ENCODE data around the gene FCN1. TPM values are rescaled to one million over a fixed set of nuclear protein-coding genes. Genes with fewer than 3 reads are reported as not detected.
"Not testable (repeated sequence)": the region's sequence is repeated elsewhere in the genome, so short reads cannot be mapped to it uniquely, and the experiment has no call there.

The FCN1 gene
- total RNA-seq, 1 donor, result not detected

DNA sequence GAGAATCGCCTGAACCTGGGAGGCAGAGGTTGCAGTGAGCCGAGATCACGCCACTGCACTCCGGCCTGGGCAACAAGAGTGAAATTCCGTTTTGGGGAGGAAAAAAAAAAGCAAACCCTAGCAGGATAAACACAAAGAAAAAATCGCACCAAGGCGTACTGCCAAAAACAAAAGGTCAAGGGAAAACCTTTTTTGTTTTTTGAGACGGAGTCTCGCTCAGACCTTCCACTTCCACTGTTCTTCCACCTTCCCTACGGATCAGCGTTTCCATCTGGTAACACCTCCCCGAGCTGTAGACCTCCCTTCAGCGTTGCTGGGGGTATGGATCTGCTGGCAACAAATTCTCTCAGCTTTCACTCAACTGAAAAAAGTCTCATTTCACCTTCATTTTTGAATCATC is 57.2 kb downstream of the FCN1 start:
- Histone ChIP-seq H3K27me3 (ENCODE audit: insufficient read depth, low read length) (peaks cover 6% of the 10 kb centered on the region), H4K20me1 (ENCODE audit: insufficient read depth, low read length) (no peaks in the 10 kb centered on the region), H2AFZ (ENCODE audit: low read length) (no peak overlapping the region), H3K4me2 (ENCODE audit: insufficient read depth, low read length) (no peak overlapping the region), H3K36me3 (ENCODE audit: insufficient read depth, low read length) (no peaks in the 10 kb centered on the region), H3K27ac (ENCODE audit: low read depth, low read length) (no peak overlapping the region), H3K79me2 (ENCODE audit: insufficient read depth, low read length) (no peaks in the 10 kb centered on the region), H3K4me1 (ENCODE audit: insufficient read depth, low read length) (peaks cover 12% of the 10 kb centered on the region), H3K4me3 (ENCODE audit: insufficient read depth, low read length) (no peak overlapping the region), H3K9me3 (ENCODE audit: low read depth, low read length) (no peaks in the 10 kb centered on the region)
- TF ChIP-seq, protein P1, sequence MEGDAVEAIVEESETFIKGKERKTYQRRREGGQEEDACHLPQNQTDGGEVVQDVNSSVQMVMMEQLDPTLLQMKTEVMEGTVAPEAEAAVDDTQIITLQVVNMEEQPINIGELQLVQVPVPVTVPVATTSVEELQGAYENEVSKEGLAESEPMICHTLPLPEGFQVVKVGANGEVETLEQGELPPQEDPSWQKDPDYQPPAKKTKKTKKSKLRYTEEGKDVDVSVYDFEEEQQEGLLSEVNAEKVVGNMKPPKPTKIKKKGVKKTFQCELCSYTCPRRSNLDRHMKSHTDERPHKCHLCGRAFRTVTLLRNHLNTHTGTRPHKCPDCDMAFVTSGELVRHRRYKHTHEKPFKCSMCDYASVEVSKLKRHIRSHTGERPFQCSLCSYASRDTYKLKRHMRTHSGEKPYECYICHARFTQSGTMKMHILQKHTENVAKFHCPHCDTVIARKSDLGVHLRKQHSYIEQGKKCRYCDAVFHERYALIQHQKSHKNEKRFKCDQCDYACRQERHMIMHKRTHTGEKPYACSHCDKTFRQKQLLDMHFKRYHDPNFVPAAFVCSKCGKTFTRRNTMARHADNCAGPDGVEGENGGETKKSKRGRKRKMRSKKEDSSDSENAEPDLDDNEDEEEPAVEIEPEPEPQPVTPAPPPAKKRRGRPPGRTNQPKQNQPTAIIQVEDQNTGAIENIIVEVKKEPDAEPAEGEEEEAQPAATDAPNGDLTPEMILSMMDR (IDR thresholded peaks at IDR 0.05; ENCODE audit: extremely low read depth, low read depth, low read length), result no peak
- DNase-seq (ENCODE audit: insufficient read length, low spot score, missing footprints), result no peak

DNA sequence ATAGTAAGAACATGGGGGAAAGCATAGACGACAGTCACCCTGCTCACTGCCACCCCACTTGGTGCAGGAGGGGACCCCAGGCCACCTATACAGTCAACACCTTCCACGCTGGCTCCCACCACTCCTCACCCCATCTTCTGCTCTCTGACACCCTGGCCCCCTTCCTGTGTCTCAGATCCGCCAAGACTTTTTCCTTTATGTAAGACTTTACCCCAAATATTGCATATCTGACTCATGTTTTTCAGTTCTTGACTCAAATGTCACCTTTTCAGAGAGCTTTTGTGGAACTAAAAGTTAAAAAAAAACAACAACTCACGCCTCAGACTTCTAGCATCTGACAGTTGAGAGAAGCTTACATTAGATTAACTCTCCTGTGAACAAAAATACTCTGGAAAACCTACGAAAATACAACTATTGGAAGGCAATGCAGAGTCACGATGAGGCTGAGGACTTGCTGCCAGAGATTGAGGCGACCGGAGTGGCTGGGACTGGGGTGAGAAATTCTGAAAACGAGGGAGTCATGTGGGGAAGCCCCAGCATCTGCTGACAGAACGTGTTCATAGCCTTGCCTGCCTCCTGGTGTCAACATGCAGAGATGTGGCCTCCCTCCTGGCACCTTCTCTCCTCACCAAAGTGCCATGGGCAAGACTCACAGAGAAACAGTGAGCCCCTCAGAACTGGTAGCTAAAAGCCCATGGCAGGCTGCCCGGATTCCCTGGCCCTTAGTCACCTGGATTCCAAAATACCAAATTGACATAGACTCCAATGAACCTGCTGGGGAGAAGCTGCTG is 59.5 kb downstream of the FCN1 start:
- Histone ChIP-seq H2AFZ (ENCODE audit: low read length) (no peak overlapping the region), H3K4me1 (ENCODE audit: insufficient read depth, low read length) (peaks cover 8% of the 10 kb centered on the region), H4K20me1 (ENCODE audit: insufficient read depth, low read length) (no peaks in the 10 kb centered on the region), H3K4me2 (ENCODE audit: insufficient read depth, low read length) (peak overlapping the region; percentile 19), H3K79me2 (ENCODE audit: insufficient read depth, low read length) (no peaks in the 10 kb centered on the region), H3K9me3 (ENCODE audit: low read depth, low read length) (no peaks in the 10 kb centered on the region), H3K4me3 (ENCODE audit: insufficient read depth, low read length) (no peak overlapping the region), H3K27ac (ENCODE audit: low read depth, low read length) (no peak overlapping the region), H3K27me3 (ENCODE audit: insufficient read depth, low read length) (no peaks in the 10 kb centered on the region), H3K36me3 (ENCODE audit: insufficient read depth, low read length) (no peaks in the 10 kb centered on the region)
- peak; percentile 82 for DNase-seq (ENCODE audit: insufficient read length, low spot score, missing footprints)
- TF ChIP-seq, protein P1 (IDR thresholded peaks at IDR 0.05; ENCODE audit: extremely low read depth, low read depth, low read length), result peak; percentile 13

DNA sequence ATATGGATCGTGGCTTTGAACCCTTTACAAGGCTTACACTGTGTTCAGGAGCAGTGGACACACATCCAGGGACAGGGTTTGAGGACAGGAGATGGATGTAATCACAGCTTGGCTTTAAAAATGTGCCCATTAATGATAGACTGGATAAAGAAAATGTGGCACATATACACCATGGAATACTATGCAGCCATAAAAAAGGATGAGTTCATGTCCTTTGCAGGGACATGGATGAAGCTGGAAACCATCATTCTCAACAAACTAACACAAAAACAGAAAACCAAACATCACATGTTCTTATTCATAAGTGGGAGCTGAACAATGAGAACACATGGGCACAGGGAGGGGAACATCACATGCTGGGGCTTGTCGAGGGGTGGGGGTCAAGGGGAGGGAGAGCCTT is 60.3 kb downstream of the FCN1 start:
- H3K79me2 ChIP-seq (ENCODE audit: insufficient read depth, low read length), result not testable (repeated sequence)

DNA sequence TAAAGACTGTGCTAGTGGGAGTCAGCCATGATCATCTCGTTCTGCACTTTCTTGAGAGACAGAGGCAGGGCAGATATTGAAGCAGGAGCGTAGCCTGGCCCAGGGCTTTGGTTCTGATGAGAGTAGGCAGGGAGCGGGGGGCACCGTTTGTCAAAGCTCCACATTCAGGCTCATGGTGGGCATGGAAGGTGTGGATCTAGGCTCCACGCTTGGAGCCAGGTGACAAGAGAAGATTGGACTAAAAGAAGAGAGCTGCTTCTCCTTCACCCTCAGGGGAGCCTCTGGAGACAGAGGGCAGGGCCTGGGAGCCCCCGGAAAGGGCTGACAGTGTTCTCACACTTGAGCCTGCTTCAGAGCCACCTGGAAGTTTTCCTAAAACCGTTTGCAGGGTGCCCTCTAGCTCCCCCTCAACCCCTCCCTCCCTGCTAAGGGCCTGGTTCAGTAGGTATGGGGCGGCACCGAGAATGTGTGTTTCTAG is 61.8 kb downstream of the FCN1 start:
- Histone ChIP-seq H3K36me3 (ENCODE audit: insufficient read depth, low read length) (no peaks in the 10 kb centered on the region), H3K79me2 (ENCODE audit: insufficient read depth, low read length) (no peaks in the 10 kb centered on the region), H3K4me1 (ENCODE audit: insufficient read depth, low read length) (peaks cover 8% of the 10 kb centered on the region), H3K4me2 (ENCODE audit: insufficient read depth, low read length) (no peak overlapping the region), H3K27ac (ENCODE audit: low read depth, low read length) (no peak overlapping the region), H3K4me3 (ENCODE audit: insufficient read depth, low read length) (no peak overlapping the region), H3K9me3 (ENCODE audit: low read depth, low read length) (no peaks in the 10 kb centered on the region), H2AFZ (ENCODE audit: low read length) (no peak overlapping the region), H3K27me3 (ENCODE audit: insufficient read depth, low read length) (no peaks in the 10 kb centered on the region), H4K20me1 (ENCODE audit: insufficient read depth, low read length) (peaks cover 3% of the 10 kb centered on the region)
- DNase-seq (ENCODE audit: insufficient read length, low spot score, missing footprints), result peak; percentile 58
- TF ChIP-seq, protein P1 (IDR thresholded peaks at IDR 0.05; ENCODE audit: extremely low read depth, low read depth, low read length), result no peak

More for the DNA sequence above, 60.3 kb downstream of the FCN1 start:
- not testable (repeated sequence) for H3K4me2 ChIP-seq (ENCODE audit: insufficient read depth, low read length); H3K27me3 ChIP-seq (ENCODE audit: insufficient read depth, low read length); H4K20me1 ChIP-seq (ENCODE audit: insufficient read depth, low read length); H3K4me3 ChIP-seq (ENCODE audit: insufficient read depth, low read length); H3K9me3 ChIP-seq (ENCODE audit: low read depth, low read length); H2AFZ ChIP-seq (ENCODE audit: low read length); H3K27ac ChIP-seq (ENCODE audit: low read depth, low read length); H3K4me1 ChIP-seq (ENCODE audit: insufficient read depth, low read length); DNase-seq (ENCODE audit: insufficient read length, low spot score, missing footprints); H3K36me3 ChIP-seq (ENCODE audit: insufficient read depth, low read length)

Small RNAs within 50 kb of the gene (small RNA-seq; reads per million reads assigned to genes)
- not detected for gene AL603650.1

Other genes with a start within 250 kb of the FCN1 start
- not detected in 2 replicates for gene FCN2, start 37.1 kb downstream of the FCN1 start, total RNA-seq
- under 0.01 and 0.29 TPM in 2 replicates for gene OLFM1, start 169.8 kb upstream of the FCN1 start, total RNA-seq

Measured in osteoblast (primary cell).